MG63 (cell line): Measurements from ENCODE around the gene SCARB1. TPM values are rescaled to one million over a fixed set of nuclear protein-coding genes. Genes with fewer than 3 reads are reported as not detected.
A peak's percentile ranks its signal among the peaks of the same experiment; 100 is the strongest.

ENCODE experiments used
- DNase-seq: peaks from one replicate; pipeline ENCODE4 v3.0.0-alpha.2; 2020
- H3K27me3 ChIP-seq: fragments of 250-450 bp; sonication (Bioruptor Pico); 2 replicates; pipeline ENCODE4 v1.5.1; 2020; ENCODE audit warnings: mild to moderate bottlenecking, moderate library complexity
- H3K36me3 ChIP-seq: fragments of 250-450 bp; sonication (Bioruptor Pico); 2 replicates; pipeline ENCODE4 v1.5.1; 2020; ENCODE audit warnings: mild to moderate bottlenecking, moderate library complexity
- H3K4me3 ChIP-seq: fragments of 250-450 bp; sonication (Bioruptor Pico); 2 replicates; pipeline ENCODE4 v1.5.1; 2020; ENCODE audit warnings: mild to moderate bottlenecking, moderate library complexity
- H3K9me3 ChIP-seq: fragments of 250-450 bp; sonication (Bioruptor Pico); 2 replicates; pipeline ENCODE4 v1.5.1; 2020; ENCODE audit warnings: mild to moderate bottlenecking, moderate library complexity
- total RNA-seq: library from RNA; depleted of rRNA; stranded (reverse); fragments of >200 nt; shearing (Covaris generic); gene quantifications from 2 replicates; pipeline ENCODE4 v1.2.3, GENCODE V29; 2014; ENCODE audit warnings: low replicate concordance

SCARB1 gene
- total RNA-seq, 1 experiment from 2014 or later, result 35.4 TPM

DNA sequence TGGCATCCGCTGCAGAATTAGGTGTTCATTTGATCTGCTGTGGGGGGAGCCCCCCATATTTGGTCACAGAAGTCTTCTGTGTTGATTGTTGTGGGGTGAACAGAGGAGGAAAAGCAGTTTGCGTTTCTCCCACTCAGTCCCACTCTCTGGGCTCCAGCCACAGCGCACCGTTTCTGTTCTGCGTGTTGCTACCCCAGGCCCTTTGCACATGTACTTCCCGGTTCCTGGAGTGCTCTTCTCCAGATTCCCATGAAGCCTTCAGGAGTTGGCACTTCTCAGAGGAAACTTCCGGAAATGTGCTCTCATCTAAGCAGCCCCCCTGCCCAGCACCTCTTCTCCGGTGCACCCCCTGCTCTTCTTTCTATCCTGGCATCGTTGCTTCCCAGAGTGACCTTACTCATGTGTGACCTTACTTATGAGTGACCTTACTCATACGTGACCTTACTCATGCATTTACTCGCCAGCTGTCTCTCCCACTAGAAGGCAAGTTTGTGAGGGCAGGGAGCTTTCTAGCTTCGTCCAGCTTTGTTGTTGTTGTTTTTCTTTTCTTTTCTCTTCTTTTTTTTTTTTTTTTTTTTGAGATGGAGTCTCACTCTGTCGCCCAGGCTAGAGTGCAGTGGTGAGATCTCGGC is 93.7 kb downstream of the SCARB1 start:
- no peak for DNase-seq
- Histone ChIP-seq H3K9me3 (peaks cover under 1% of the 10 kb centered on the region), H3K27me3 (no peaks in the 10 kb centered on the region), H3K36me3 (no peaks in the 10 kb centered on the region), H3K4me3 (no peak overlapping the region)

DNA sequence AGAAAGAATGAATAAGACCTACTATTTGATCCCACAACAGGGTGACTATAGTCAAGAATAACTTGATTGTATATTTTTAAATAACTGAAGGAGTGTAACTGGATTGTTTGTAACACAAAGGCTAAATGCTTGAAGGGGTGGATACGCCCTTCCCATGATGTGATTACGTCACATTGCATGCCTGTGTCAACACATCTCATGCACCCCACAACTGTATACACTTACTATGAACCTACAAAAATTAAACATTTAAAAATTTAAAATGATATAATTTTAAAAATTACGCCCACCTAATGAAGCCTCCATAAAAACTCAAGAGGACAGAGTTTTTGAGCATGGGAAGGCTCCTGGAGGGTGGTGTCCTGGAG is 94.5 kb downstream of the SCARB1 start:
- DNase-seq, result no peak
- no peaks in the 10 kb centered on the region for H3K36me3 ChIP-seq
- no peak overlapping the region for H3K4me3 ChIP-seq
- no peaks in the 10 kb centered on the region for H3K27me3 ChIP-seq
- peaks cover 7% of the 10 kb centered on the region for H3K9me3 ChIP-seq

DNA sequence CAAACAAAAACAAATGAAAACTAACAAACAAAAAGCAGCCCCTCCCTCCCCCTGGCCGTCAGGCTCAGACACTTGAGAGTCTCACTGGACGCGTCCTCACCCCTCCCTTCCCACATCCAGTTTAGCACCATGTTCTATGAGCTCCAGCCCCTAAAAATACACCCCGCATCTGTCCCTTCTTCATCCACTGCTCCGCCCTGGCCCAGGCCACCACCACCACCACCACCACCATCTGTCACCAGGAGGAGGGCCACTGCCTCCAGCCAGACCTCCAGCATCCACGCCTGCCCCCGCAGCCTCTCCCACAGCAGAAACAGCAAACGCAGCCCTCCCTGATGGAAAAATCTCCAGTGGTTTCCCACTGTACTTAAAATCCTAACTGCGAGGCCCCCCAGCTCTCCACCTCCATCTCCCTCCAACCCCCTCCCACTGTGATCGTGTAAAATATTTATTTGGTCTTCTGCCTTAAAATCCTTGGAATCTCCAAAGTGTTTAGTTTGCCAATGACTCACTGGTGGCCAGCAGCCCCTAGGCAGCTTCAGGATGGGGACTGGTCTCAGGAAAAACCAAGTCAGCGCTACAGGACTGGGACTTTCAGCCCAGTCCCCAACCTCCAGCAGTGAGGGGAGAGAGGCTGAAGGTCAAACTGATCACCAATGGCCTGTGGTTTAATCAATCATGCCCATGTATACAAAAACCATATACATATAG is 95.1 kb downstream of the SCARB1 start:
- no peaks in the 10 kb centered on the region for H3K27me3 ChIP-seq
- peaks cover 12% of the 10 kb centered on the region for H3K9me3 ChIP-seq
- H3K36me3 ChIP-seq, result no peaks in the 10 kb centered on the region
- H3K4me3 ChIP-seq, result no peak overlapping the region
- peak; percentile 35 for DNase-seq

DNA sequence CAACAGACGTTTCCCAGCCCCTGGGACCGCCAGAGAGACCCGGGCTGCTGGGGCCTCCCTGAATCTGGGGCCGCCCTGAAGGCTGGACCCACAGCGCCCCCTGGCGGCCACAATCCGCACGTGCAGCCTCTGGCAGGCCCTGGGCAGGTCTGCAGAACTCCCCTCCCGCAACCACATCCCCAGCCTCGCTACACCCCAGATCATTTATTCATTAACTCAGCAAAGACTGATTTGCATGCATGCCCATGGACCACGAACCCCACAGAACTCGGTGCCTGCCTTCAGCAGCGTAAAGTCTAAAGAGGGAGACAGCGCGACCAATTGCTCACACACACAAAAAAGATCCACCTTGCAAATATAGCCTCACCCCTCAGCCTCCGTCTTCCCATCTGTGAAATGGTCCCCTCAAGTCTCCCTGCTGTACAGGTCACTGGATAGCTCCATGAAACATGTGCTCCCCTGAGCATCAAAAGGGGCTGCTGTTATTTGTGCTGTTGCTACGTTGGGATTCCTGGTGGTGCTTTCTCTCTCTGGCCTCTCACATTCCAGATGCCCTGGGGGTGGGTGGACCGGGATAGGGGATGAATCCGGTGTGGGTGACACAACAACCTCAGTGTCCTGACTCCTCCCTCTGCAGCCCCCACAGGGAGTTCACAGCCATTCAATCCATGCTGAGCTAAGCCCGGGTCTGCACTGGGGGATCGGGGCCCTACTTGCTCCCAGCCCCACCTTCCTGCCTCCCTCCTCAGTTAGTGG is 96.4 kb downstream of the SCARB1 start:
- no peak overlapping the region for H3K4me3 ChIP-seq
- peak; percentile 58 for DNase-seq
- H3K27me3 ChIP-seq, result no peaks in the 10 kb centered on the region
- peaks cover 12% of the 10 kb centered on the region for H3K9me3 ChIP-seq
- H3K36me3 ChIP-seq, result no peaks in the 10 kb centered on the region

DNA sequence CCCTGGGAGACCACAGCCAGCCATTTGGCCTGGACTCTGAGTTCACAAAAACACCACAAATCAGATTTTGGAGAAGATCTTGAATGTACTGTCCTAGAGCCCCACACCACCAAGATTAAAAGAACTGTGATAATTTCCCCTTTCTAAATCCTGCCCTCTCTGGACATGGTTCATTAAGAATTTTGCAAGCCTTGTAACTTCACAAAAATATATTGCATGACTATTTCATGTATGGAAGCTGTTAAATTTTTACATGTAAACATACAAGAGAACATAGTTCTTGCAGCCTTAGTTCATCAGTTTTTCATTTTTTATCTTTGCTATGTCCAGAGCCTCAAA is 97.0 kb downstream of the SCARB1 start:
- Histone ChIP-seq H3K9me3 (peaks cover 12% of the 10 kb centered on the region), H3K27me3 (no peaks in the 10 kb centered on the region)

DNA sequence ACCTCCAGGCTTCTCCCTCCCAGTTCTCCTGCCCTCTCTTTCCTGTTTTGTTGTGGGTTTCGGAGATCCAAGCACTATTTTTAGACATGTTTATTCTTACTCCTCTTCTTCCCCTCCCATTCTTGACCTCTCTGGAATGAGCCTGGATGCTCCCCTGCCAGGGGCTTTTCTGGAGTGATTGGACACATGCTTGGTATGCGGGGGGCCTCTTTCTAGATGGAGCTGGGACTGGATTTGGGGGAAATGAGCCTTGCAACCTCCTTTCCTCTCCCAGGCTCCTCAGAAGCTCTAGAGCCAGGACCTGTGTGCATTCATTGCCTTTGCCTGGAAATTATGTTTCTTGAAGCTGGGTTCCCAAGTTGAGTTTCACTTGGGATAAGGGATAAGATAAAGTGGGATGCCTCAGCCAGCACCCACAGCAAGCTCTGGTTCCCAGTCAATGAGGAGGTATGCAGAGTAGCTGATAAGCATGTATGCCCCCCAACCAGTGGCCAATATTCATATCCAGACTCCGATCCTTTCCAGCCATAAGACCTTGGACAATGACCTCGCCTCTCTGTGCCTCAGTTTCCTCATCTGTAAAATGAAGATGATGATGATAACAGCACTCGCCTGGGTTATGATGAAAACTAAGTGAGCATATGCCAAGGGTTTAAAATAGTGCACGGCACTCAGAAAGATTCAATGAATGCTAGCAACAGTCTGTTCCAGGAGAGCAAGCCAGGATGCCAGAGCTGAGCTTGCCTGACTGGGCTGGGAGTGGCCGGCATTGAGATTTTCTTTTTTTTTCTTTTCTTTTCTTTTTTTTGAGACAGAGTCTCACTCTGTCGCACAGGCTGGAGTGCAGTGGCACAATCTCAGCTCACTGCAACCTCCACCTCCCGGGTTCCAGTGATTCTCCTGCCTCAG is 97.8 kb downstream of the SCARB1 start:
- H3K27me3 ChIP-seq, result no peaks in the 10 kb centered on the region
- no peak for DNase-seq
- no peak overlapping the region for H3K4me3 ChIP-seq
- H3K36me3 ChIP-seq, result no peaks in the 10 kb centered on the region
- H3K9me3 ChIP-seq, result peaks cover 12% of the 10 kb centered on the region

More for the DNA sequence above, 97.0 kb downstream of the SCARB1 start:
- H3K4me3 ChIP-seq, result no peak overlapping the region
- DNase-seq, result no peak
- H3K36me3 ChIP-seq, result no peaks in the 10 kb centered on the region

DNA sequence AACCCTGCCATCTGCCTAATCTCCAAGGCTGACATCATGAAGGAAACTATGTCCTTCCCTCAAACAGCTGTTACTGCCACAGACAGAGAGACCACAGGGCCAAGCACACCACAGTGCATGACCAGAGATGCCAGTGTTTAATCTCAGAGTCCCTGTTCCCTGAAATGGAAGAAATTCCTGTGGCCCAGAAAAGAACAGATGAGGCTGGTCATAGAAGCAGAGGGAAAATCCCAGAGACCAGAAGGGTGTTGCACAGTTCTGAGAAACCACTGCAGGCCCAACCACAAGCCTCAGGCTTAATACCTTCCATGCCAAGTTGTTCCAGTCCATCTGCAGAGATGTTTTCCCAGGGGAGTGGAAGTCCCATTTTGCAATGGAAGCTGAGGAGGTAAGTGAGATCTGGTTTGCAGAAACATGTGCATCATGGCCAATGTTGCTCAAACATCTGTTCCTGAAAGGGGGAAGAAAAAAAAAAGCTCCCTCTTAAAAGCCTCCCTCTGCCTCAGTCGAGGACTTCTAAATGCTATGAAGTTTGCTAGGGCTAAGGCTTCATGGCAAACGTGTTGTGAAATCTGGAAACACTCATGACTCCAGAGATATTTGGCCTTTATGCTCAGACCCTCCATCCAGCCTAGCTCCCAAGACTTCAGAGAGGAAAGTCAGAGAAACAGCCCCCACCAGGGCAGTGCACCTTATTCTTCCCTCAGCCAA is 98.6 kb downstream of the SCARB1 start:
- Histone ChIP-seq H3K36me3 (no peaks in the 10 kb centered on the region), H3K27me3 (no peaks in the 10 kb centered on the region), H3K4me3 (no peak overlapping the region), H3K9me3 (peaks cover 12% of the 10 kb centered on the region)
- DNase-seq, result no peak

DNA sequence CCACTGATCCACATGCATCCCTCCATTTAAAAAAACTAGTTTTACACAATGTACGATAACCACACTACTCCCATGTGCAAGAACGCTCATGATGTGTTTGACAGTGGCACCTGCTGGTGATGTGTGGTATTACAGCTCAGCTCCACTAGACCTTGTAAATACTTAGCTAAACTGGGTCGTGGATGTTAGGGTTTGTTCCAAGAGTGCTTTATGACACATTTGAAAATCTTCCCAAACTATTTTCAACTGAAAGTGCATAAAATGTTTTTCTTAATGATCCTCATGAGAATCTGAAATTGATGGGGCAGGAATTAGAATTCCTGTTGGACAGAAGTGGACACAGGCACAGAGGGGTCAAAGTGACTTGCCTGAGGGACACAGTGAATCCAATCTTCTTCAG is 99.2 kb downstream of the SCARB1 start:
- no peaks in the 10 kb centered on the region for H3K36me3 ChIP-seq
- no peaks in the 10 kb centered on the region for H3K27me3 ChIP-seq
- peak; percentile 20 for DNase-seq
- H3K4me3 ChIP-seq, result no peak overlapping the region
- peaks cover 12% of the 10 kb centered on the region for H3K9me3 ChIP-seq

DNA sequence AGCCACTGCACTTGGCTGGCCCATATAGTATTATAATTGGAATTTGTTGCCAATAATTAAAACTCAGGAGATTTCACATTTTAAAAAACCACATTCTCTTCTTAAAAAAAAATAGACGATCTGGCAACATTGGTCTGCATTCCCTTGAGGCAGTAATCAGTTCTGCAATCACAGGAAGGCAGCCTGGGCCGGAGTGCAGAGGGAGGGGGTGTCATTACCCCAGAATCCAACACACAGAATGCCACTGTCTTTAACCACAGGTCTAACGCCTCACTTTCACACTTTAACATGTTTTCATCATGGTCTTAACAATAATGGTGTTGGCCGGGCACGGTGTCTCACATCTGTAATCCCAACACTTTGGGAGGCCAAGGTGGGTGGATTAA is 100.1 kb downstream of the SCARB1 start:
- Histone ChIP-seq H3K27me3 (no peaks in the 10 kb centered on the region), H3K4me3 (no peak overlapping the region), H3K9me3 (peaks cover 12% of the 10 kb centered on the region), H3K36me3 (no peaks in the 10 kb centered on the region)
- no peak for DNase-seq

DNA sequence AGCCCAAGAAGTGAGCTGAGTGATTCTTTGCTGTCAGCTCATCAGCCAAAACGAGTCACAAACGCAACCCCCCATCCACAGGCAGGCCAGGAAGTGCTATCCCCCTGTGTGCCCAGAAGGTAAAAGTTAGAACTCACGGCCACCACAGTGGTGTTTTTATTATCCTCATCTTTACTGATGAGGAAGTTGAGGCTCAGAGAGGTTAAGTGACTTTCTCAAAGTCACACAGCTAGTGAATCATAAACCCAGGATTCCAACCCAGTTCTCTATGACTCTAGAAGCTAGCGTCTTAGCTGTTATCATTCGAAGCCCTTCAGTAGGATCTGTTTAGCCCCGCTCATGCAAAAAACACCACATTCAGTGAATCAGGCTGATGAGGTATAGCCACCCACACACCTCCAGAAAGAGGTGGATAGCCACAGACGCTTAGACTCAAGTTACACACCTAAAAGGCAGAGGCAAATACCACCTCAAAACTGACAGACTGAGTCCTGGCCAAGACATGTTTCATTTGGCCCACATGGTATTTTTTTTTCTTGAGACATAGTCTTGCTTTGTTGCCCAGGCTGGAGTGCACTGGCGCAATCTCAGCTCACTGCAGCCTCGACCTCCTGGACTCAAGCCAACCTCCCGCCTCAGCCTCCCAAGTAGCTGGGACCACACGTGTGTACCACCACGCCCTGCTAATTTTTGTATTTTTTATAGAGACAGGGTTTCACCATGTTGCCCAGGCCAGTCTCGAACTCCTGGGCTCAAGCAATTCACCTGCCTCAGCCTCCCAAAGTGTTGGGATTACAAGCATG is 100.7 kb downstream of the SCARB1 start:
- Histone ChIP-seq H3K9me3 (peaks cover 12% of the 10 kb centered on the region), H3K36me3 (no peaks in the 10 kb centered on the region), H3K4me3 (no peak overlapping the region), H3K27me3 (no peaks in the 10 kb centered on the region)
- no peak for DNase-seq

DNA sequence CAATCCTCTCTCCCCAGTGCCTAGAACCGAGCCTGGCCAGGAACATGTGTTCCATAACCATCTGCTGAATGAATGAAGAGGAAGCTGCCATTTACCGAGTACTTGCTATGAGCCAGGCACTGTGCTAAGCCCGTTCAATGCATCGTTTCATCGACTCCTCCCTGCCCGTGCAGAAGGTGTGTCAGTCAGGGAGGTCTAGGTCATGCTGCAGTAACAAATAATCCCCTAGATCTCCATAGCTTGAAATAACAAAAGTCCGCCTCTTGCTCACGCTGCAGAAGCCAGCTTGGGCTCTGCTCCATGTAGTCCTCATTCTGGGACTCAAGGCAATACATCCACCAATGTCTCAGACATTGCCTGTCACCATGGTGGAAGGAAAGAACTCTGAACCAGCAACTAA is 101.3 kb downstream of the SCARB1 start:
- H3K9me3 ChIP-seq, result peaks cover 12% of the 10 kb centered on the region

DNA sequence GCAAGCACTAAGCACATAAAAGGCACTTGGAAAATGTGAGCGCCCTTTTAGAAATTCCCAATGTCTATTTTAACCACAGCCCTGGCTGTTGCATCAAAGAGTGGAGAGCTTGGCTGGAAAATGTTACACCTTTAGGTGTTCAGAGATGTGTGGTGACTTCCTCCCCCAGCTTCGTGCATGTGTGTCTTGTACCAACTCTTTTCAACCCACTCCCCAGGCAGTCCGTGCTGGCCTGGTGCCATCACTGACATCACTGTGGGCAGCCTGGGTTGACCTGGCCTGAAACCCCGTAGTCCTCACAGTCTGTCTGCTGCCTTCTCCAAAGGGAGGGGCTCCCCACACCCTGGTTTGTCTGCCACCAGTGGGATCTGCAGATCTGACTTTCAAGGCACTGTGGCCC is 101.8 kb downstream of the SCARB1 start:
- H3K27me3 ChIP-seq, result no peaks in the 10 kb centered on the region
- H3K36me3 ChIP-seq, result no peaks in the 10 kb centered on the region
- peak; percentile 35 for DNase-seq
- peaks cover 12% of the 10 kb centered on the region for H3K9me3 ChIP-seq
- no peak overlapping the region for H3K4me3 ChIP-seq

More for the DNA sequence above, 101.3 kb downstream of the SCARB1 start:
- Histone ChIP-seq H3K4me3 (no peak overlapping the region), H3K27me3 (no peaks in the 10 kb centered on the region), H3K36me3 (no peaks in the 10 kb centered on the region)
- DNase-seq, result no peak

DNA sequence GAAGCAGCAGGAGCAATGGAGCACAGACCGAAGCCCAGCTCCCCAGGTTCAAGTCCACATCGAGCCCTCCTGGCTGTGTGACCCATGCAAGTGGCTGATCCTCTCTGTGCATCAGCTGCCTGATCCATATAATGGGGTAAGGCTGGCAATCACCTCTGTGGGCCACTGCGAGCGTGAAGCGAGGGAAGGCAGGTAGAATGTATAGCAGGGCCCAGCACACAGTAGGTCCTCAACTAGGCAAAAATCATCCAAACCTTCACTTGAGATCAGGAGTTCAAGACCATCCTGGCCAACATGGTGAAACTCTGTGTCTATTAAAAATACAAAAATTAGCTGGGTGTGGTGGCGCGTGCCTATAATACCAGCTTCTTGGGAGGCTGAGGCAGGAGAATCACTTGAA is 102.6 kb downstream of the SCARB1 start:
- Histone ChIP-seq H3K4me3 (no peak overlapping the region), H3K36me3 (no peaks in the 10 kb centered on the region), H3K9me3 (peaks cover 12% of the 10 kb centered on the region), H3K27me3 (no peaks in the 10 kb centered on the region)
- no peak for DNase-seq

DNA sequence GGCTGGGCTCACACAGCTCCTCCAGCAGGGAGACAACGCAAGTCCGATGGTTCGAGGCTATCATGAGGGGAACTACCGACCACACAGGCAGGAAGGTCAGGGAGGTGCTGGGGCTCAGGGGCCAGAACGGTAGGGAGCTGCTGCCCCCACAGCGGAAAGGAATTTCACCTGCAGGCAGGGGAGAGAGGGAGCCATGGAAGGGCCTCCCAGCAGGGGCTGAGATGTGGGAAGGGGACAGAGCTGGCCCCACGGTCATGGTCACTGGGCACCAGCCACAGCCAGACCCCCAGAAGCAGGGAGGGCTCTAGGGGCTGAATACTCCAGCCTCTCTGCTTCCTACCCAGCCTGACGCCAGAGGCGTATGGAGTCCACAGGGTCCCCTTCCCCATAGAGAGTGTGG is 103.1 kb downstream of the SCARB1 start:
- H3K9me3 ChIP-seq, result peaks cover 12% of the 10 kb centered on the region

DNA sequence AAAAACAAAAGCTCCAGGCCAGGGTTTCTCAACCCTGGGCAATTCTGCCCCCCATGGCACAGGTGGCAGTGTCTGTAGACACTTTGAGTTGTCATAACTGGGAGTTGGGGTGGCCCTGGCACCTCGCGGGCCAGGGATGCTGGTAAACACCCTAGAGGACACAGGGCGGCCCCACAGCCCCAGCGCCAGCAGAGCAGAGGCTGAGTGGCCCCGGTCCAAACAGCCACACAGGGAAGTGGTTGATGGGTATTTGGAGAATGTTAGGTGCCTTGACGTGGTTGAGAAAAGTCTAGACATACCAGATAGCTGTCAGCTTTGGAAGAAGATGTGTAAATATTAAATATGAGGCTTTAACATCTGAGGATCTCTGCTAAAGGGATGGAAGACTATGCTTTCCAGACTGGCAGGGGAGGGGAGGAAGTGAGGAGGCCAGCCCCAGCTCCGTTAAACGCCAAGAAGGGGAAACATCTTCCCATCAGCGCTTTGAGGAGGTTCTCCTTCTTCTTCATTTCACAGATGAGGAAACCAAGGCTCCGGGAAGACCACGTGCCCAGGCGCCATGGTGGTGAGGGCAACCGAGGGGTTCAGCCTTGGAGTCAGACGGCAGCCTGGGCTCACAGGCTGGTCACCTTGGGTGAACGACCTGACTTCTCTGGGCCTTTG is 103.7 kb downstream of the SCARB1 start:
- Histone ChIP-seq H3K36me3 (no peaks in the 10 kb centered on the region), H3K27me3 (no peaks in the 10 kb centered on the region), H3K9me3 (peaks cover 11% of the 10 kb centered on the region), H3K4me3 (no peak overlapping the region)
- no peak for DNase-seq

More for the DNA sequence above, 103.1 kb downstream of the SCARB1 start:
- Histone ChIP-seq H3K36me3 (no peaks in the 10 kb centered on the region), H3K4me3 (no peak overlapping the region), H3K27me3 (no peaks in the 10 kb centered on the region)
- no peak for DNase-seq
